D341Med (cell line): Measurements from ENCODE around the gene UGT2A1.

Experiments used
- DNase-seq: peaks from one replicate; pipeline ENCODE4 v3.0.0; 2012; ENCODE audit warnings: low spot score

UGT2A1 gene

DNA sequence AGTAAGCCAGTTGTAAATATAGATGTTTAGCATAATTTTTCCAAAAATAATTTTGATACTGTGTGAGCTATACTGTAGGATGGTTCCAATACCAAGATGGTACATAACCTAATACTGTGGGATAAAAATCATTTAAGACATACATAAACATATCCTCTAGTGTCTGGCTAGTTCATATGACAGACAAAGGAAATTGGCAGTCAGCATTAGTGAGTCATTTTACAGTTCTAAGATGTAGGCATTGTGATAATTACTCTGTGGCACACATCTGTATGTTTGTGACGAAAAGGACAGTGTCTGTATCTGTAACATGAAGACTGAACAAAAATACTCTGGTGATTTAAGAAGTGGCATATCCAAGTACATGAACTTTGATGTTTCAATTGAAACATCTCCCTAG is 63.2 kb downstream of the UGT2A1 start:
- no peak for DNase-seq

DNA sequence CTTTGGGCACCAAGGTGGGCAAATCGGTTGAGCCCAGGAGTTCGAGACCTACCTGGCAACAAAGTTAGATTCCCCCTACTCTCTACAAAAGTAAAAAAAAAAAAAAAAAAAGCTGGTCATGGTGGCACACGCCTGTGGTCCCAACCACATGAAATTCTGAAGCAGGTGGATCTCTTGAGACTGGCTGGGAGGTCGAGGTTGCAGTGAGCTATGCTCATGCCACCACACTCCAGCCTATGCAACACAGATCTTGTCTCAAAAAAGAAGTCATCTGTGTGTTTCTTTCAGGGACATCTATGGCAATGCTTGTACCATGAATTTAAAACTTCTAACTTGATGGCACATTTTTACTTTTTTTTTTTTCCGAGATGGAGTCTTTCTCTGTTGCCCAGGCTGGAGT is 68.9 kb downstream of the UGT2A1 start:
- DNase-seq = no peak

DNA sequence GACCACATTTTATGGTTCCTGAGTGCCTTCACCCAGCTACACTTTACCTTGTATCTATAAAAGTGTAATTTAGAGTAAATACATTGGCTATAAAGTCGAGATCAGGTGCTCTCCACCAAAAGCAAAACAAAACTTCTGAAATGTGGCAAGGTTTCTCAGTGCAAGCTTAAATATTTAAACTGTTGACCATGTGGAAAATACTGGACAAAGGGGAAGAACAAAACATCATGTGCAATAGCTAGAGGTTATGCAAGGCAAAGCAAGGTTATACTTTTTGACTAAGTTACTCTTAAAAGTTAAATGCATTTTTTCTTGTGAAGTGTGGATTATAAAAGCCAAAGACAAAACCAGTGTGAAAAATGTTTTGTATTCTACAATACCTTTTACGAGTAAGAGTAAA is 69.5 kb downstream of the UGT2A1 start:
- DNase-seq = no peak

DNA sequence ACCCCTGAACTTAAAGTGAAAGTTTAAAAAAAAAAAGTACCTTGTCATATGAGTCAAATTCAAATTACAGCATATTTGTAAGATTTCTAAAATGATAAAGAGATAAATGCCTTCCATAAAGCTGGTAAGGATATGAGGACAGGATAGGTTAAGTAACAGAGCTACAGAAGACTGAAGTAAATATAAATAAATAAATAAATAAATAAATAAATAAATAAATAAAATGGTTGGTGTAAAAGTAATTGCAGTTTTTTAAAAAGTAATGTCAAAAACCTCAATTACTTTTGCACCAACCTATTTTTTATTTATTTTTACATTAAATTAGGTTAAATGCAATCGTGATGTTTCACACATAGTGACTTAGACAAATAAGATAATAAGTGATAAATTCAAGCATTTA is 75.8 kb downstream of the UGT2A1 start:
- DNase-seq = no peak

DNA sequence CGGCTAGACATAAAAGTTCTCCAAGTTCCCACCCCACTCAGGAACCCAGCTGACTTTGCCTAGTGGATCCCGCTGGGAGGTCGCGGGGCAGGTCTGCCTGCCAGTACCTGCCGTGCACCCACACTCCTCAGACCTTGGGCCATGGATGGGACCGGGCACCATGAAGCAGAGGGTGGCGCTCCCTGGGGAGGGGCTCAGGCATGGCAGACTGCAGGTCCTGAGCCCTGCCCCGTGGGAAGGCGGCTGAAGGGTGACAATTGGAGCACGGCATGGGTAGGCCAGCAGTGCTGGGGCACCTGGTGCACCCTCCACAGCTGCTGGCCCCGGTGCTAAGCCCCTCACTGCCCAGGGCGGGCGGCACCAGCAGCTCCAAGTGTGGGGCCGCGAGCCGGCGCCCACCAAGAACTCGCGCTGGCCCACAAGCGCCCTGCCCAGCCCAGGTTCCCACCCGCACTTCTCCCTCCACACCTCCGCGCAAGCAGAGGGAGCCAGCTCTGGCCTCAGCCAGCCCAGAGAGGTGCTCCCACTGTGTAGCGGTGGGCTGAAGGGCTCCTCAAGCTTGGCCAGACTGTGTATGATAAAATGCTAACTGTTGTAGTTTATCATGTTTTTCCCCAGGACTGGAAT is 76.7 kb downstream of the UGT2A1 start:
- DNase-seq = no peak

DNA sequence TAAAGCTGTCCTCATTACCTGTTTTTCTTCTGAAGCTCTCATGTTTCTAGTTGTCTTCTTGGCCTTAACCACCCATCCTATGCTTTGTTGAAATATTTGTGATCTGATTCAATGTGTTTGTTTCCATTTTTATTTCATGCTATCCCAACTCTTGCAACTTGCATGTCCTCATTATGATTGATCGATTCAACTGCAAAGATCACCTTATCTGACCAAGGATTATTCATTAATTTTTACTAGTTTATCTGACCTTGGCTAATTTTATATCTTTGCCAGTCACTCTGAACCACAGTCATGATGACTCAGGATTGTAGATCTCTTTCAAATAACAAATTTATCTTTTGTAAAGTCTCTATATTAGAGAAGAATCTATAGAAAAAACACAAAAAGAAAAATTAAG is 84.3 kb downstream of the UGT2A1 start:
- no peak for DNase-seq

DNA sequence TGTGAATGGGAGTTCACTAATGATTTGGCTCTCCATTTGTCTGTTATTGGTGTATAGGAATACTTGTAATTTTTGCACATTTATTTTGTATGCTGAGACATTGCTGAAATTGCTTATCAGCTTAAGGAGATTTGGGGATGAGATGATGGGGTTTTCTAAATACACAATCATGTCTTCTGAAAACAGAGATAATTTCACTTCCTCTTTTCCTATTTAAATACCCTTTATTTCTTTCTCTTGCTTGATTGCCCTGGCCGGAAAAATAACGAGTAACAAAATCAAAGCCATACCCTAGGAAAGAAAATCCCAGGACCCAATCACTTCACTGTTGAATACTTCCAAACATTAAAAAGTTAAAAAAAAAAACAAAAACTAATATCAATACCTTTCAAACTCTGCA is 89.6 kb downstream of the UGT2A1 start:
- no peak for DNase-seq

DNA sequence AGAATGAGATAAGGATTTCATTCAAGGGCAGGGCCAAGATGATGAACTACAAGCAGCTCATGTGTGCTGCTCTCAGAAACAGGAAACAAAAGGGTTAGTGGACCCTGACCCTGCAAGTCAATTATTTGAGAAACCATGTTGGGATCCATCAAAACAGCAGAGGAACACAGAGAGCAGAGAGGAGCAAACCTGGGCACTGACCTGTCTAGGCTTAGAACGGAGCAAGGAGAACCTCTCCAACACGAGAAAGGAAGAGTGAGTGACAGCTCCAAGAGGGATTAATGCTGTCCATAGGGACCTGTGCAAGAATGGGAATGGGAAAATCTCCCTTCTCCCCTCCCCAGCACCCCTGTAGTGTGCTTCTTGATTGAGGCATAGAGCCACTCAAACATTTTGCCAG is 103.4 kb downstream of the UGT2A1 start:
- no peak for DNase-seq

DNA sequence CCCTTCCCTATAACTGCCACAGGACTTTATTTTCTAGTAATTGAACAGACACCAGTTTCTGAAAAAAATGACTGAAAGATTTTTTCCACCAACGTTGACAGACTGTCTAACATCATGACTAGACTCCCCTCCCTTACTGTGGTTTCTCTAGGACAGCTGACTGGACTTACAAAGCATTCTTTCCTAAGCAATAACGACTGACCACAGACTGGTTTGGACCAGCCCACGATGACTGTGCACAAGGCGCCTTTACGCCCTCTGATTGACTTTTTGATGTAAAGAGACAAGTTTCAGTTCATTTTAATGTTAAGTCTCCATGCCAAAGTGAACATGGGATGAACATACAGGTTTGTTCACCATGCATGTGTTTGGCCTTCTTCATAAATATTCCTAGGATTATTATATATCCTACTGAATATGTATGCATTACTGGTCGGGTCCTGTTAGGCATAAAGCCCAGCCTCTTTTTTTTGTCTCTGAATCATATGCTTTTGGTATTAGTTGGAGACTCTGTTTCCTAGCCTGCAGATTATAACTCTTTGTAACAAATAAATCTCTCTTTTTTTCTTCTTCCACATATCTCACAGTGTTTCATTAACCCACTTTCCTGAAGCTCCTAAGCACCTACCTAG is 106.8 kb downstream of the UGT2A1 start:
- DNase-seq = no peak
